Activated gamma-delta T cell (primary cell): Measurements from ENCODE around the gene EXOC3L2.
"Not testable (repeated sequence)": the region's sequence is repeated elsewhere in the genome, so short reads cannot be mapped to it uniquely, and the experiment has no call there.

Experiments
- DNase-seq: peaks from one replicate; lab custom pipeline; 2025; lab: John Stamatoyannopoulos, UW
- total RNA-seq, 2 donors: gene quantifications; one replicate each; lab custom pipeline; 2026; lab: John Stamatoyannopoulos, UW

EXOC3L2 gene
- total RNA-seq = 0.05 to 0.09 reads per million in 2 donors

GRCh38 chr19:45245334-45245787 is at the start of gene EXOC3L2:
Gene EXOC3L2, minus strand, starts transcription at chr19:45245407. Its CDS starts 6,362 bp downstream, at chr19:45239045.
- DNase-seq = no peak

DNA sequence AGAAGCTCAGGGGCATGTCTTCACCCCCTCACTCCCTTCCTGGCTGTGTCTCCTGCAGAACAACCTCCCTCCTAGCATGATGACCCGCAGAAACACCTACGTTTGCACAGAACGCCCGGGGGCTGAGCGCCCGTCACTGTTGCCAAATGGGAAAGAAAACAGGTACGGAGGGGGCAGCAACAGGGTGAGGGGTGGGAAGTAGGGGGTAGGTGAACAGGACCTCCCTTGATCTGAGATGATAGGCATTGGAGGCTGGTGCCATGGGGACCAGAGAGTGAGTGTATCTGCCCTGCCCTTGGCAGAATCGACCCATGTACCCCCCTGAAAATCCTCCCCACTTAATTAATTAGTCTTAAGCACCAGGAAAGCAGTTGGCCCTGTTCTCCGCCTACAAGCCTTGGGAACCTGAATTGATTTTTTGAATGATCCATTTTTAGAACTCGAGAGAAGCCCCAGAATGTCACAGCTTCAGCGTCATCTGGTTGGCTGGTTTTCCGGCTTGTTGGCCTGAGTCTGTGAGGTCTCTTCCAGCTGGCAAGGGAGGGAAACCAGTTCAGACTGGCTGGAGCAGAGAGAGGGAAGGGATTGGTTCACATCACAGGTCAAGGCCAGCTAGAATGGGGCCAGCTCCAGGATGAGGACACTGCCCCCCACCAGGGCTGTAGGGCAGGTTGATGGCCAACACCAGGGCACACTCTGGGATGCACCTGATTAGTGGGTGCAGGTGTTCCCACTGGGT is 49.3 kb upstream of the EXOC3L2 start:
- no peak for DNase-seq

GRCh38 chr19:45293682-45294081 is 48.5 kb upstream of the EXOC3L2 start:
- no peak for DNase-seq

DNA sequence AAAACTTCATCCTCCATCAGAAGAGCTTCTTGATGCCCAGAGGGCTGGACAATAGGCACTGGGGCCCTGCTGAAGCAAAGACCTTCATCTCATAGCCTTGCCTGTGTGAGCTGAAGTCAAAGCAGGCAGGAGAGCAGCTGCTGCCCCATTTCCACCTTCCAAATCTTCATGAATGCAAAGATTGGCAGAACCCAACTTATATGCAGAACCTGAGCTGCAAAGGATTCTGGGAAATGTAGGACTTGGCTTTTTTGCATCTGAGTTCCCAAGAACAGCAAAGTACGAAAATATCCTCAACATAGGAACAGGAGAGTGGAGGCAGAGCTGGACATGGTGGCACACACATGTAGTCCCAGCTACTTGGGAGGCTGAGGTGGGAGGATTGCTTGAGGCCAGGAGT is 46.6 kb upstream of the EXOC3L2 start:
- DNase-seq = no peak

GRCh38 chr19:45290381-45290931 is 45.2 kb upstream of the EXOC3L2 start:
- no peak for DNase-seq

DNA sequence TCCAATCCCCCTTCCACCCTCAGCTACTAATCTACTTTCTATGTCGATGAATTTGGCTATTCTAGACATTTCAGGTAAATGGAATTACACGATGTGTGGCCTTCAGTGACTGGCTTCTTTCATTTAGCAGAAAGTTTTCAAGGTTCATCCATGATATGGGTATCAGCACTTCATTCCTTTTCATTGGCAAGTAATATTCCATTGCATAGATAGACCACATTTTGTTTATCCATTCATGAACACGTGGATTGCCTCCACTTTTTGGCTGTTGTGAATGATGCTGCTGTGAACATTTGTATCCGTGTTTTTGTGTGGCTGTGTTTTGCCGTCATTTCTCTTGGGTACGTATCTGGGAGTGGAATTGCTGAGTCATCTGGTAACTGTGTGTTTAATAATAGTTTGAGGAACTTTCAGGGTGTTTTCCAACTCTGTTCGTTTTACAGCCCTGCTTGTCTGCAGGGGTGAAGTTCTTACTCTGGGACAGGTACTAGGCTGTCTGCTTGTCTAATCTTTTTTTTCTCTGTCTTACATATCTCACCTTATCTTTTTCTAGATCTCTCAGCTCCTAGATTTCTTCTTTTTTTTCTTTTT is 38.3 kb upstream of the EXOC3L2 start:
- DNase-seq = no peak

DNA sequence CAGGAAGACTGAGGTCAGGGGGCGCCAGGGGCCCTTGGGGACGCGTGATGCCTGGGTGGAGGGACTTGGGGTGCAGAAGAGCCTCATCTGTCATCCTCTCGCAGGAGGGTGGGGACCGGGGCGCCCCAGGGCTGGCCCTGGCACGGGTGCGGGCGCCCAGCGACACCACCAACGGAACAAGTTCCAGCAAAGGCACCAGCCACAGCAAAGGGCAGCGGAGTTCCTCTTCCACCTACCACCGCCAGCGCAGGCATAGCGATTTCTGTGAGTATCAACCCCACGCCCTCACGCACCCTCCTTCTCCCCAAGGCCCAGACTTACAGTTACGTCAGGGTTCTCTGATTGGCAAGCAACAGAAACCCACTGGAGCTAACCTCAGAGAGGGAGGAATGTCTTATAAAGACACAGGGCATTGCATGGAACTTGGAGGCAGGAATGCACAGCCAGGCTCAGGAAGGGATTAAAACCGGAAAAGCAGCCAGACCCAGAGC is 35.3 kb upstream of the EXOC3L2 start:
- no peak for DNase-seq

GRCh38 chr19:45279587-45280192 is 34.5 kb upstream of the EXOC3L2 start:
- DNase-seq = no peak

- no peak for DNase-seq
Measured at GRCh38 chr19:45278087-45278486, 32.9 kb upstream of the EXOC3L2 start.

- no peak for DNase-seq
Measured at GRCh38 chr19:45276284-45276687, 31.1 kb upstream of the EXOC3L2 start.

DNA sequence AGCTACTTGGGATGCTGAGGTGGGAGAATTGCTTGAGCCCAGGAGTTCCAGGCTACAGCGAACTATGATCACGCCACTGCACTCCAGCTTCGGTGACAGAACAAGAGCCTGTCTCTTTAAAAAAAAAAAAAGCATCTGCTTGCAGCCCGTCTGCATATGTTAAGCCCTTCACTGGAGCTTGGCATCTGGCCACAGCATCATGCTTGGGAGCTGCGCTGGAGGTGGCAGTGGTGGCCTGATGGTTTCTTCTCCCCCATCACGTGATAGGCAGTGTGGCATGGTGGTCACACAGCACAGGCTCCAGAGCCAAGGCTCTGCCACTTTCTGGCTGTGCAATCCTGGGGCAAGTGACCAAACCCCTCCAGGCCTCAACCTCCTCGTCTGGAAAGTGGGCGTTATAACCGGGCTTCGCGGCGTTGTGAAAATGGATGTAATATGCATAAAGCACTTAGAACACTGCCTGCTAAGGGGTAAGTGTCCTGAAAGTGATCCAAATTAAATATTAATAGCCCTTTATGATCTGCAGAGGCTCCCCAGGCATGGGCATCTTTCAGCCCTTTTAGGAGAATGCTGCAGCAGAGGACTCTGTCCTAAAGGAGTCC is 30.3 kb upstream of the EXOC3L2 start:
- no peak for DNase-seq

- DNase-seq = no peak
Measured at GRCh38 chr19:45273521-45273855, 28.3 kb upstream of the EXOC3L2 start.

- no peak for DNase-seq
Measured at GRCh38 chr19:45271735-45272108, 26.5 kb upstream of the EXOC3L2 start.

- DNase-seq = no peak
Measured at GRCh38 chr19:45271098-45271734, 26.0 kb upstream of the EXOC3L2 start.

GRCh38 chr19:45269939-45270338 is 24.7 kb upstream of the EXOC3L2 start:
- not testable (repeated sequence) for DNase-seq

GRCh38 chr19:45267296-45267695 is 22.1 kb upstream of the EXOC3L2 start:
- DNase-seq = no peak

- no peak for DNase-seq
Measured at GRCh38 chr19:45265375-45265774, 20.2 kb upstream of the EXOC3L2 start.

DNA sequence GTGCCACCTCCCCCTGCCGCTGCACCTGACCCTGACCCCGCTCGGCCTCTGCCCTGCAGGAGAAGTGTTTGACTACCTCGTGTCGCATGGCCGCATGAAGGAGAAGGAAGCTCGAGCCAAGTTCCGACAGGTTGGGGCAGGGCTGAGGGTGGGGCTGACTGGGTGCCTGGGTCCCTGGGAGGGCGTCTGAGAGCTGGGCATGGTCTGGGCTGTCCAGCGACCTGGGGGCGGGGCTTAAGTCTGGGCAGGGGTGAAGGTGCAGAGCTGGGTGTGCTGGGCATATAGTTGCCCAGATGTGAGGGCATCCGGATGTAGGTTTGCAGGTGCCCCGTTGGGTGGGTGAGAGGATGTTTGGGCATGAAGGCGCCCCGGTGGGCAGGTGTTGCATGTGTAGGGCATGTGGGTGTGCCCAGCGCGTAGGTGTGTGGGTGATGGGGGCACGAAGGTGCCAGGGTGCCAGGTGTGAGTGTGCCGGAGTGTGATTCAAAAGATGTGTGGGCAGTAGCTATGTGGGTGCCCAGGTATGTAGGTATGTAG is 19.6 kb upstream of the EXOC3L2 start:
- no peak for DNase-seq

GRCh38 chr19:45263013-45263412 is 17.8 kb upstream of the EXOC3L2 start:
- no peak for DNase-seq

DNA sequence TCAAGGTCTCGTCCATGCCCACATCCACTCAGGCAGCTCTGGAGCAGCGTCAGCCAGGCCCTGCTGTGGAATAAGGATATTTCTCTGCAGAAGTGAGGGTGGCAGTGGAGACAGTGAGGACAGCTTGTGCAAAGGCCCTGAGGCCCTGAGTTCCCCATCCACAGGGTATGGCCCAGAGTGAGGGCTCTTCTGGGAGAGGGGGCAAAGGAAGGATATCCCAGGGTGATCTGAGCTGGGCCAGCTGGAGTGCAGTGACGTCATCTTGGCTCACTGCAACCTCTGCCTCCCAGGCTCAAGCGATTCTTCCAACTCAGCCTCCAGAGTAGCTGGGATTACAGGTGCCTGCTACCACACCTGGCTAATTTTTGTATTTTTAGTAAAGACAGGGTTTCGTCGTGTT is 17.4 kb upstream of the EXOC3L2 start:
- DNase-seq = no peak

DNA sequence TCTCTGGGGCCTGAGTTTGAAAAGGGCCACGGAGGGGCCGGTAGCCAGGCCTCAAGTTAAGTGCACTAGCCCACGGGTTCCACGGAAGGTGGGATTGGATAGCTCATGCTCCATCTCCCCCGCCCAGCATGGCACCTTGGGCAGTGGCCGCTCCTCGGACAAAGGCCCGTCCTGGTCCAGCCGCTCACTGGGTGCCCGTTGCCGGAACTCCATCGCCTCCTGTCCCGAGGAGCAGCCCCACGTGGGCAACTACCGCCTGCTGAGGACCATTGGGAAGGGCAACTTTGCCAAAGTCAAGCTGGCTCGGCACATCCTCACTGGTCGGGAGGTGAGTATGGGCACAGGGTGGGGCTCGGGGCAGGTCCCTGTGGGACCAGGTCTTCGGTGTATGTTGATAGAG is 13.7 kb upstream of the EXOC3L2 start:
- no peak for DNase-seq

GRCh38 chr19:45256836-45257235 is 11.6 kb upstream of the EXOC3L2 start:
- DNase-seq = no peak
